Ovary (tissue), 3 donors: ENCODE results near the gene NFKB2.

Experiments used
- CTCF ChIP-seq, 3 donors: fragments of 450-650 bp in 2 of 3; fragments of 200-600 bp in 1 of 3; IDR thresholded peaks; one replicate each; pipeline versions ENCODE4 v1.5.1 to v1.8.0; 2016 to 2022; ENCODE audit warnings: antibody characterized with exemption in 3 of 3, mild to moderate bottlenecking in 1 of 3
- POLR2A ChIP-seq: fragments of 450-650 bp; IDR thresholded peaks from one replicate; pipeline ENCODE4 v1.6.1; 2017; ENCODE audit warnings: antibody characterized with exemption, mild to moderate bottlenecking, moderate library complexity
- donor health status: DM: no; HTN: no; CAD: no.

GRCh38 chr10:102384606-102385429, 10.7 kb upstream of the NFKB2 start:
- TF ChIP-seq POLR2A (no peak), CTCF (IDR thresholded peaks at IDR 0.05) (no peak)
